Sigmoid colon (tissue), 4 donors: ENCODE measurements around the gene HIPK4.

Experiments used
- CTCF ChIP-seq, 4 experiments: fragments of 450-650 bp in 3 of 4; fragments of 200-600 bp in 1 of 4; IDR thresholded peaks; one replicate each; pipeline ENCODE4 v1.5.1; 2016 to 2019; ENCODE audit warnings: antibody characterized with exemption in 4 of 4, mild to moderate bottlenecking in 3 of 4, moderate library complexity in 2 of 4
- POLR2AphosphoS5 ChIP-seq, 4 donors: sonication (generic); formaldehyde crosslinking; IDR thresholded peaks; one replicate each; pipeline ENCODE4 v1.6.1; 2017; ENCODE audit warnings: antibody characterized with exemption in 4 of 4

GRCh38 chr19:40425450-40426287, 35.7 kb upstream of the HIPK4 start, which contains the start of gene SERTAD1:
- peak; percentile 64 to 93 (median 88) for TF ChIP-seq CTCF (IDR thresholded peaks at IDR 0.05)
- TF ChIP-seq POLR2AphosphoS5 (IDR thresholded peaks at IDR 0.05), result peak; percentile 98 to 99 (median 99)
